GM21619 (cell line): ENCODE data around the gene RPTOR.

Experiments
- ATAC-seq: cut with Tn5 transposase; IDR thresholded peaks from one replicate; pipeline ENCODE4 v1.9.1; 2021; ENCODE audit not compliant: unreplicated experiment

The RPTOR gene

DNA sequence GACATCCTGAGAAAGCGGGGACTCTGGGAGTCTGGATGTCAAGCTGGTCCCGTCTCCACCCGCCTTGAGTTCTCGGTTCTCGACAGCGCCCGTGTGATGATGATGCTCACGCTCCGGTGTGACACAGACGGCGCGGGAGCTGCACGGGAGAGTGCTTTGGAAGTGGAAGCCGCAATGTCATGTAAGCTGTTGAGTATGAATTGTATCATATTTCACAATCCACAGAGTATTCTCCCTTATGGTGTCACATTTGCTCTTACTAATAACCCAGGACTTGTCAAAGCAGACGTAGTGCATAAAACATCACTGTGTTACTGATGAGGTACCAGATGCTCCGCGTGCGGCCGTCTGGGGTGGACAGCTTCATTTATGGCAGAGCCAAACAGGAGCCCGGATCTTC lies 229.5 kb downstream of the RPTOR start:
- no peak for ATAC-seq

DNA sequence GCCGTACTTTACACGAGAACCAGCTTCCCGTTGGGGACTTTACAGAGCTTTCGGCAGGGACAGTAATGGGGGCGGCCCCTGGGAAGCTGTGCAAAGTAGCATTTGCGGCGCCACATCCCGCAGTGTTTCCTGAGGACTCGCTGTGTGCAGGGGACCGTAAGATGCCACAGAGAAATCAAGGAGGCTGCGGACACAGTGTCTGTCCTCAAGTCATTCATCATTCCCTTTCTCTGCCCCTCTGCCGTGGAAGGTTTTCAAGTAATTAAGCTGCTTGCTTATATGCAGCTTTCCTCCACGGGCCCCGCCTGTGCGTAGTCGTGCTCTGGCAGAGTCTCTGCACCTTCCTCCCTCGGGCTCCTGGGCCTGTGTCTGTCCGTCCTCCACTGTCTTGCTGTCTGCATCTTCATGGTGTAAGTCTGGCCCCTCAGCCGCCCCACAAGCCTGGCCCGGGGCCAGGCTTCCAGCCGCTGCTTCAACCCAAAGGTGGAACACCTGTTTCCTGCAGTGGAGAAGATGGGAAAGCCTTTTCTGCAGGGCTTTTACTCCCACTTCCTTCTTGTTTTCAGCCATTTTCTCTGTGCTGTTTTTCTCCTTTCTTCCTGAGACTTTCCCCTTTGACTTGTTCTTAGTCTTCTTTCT lies 230.1 kb downstream of the RPTOR start:
- no peak for ATAC-seq

DNA sequence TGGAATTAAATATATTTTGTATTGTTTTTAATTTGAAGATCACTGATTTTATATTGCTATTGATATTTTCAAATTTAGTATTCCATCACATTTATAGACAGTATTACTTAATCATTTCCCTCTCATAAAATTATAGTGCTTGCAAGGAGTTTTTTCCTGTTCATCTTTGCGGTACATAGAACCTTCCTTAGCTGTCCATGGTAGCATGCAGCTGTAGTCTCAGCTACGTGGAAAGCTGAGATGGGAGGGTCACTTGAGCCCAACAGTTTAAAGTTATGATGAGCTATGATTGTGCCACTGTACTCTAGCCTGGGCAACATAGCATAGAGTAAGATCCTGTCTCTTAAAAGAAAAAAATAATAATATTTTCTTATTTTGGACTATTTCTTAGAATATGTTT lies 231.2 kb downstream of the RPTOR start:
- ATAC-seq, result no peak

DNA sequence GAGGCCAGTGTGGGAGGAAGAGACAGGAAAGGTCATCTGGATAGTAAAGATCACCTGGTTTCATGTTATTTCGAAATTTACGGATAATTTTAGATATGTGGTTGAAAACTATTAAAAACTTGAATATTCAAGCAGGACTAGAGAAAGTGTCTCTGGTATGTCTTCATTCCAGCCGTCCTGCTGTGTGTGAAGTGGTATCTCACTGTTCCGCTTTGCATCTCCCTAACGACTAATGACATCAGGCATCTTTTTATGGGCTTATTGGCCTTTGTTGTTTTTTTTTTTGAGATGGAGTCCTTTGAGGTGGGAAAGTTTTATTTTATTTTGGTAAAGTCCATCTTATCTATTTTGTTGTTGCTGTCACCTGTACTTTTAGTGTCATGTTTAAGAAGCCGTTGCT lies 232.6 kb downstream of the RPTOR start:
- no peak for ATAC-seq

DNA sequence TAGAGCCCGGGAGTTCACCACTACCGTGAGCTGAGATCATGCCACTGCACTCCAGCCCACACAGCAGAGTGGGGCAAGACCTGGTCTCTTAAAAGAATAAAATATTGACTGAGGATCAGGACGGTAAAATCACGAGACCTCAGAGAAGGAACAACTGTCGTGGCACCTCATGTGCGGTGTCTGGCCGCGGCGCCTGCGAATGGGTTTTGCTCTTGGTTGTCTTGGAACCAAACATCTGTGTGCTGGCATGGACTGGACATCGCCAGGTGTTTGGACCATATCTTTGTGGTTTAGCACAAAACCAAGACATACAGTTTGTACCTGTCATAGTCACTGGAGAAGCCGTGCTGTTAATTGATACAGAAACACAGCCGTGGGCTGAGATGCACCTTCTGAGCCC lies 234.1 kb downstream of the RPTOR start:
- ATAC-seq, result no peak

DNA sequence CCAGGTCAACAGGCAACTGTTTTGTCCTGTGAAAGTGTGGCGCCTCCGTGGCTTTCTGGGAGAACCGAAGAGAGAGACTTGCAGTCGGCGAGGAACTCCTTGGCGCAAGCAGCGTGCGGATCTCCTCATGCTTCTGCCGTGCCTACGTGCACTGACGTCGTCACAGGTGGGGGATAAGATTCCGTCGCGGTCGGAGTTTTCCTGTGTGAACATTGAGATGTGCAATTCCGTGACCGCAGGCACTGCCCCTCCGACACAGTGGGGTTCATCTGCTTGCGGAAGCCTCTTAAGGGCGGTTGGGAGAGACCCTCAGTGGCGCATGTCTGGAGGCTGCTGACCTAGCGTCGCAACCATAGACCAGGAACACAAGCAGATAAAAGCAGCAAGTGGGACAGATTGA lies 234.7 kb downstream of the RPTOR start:
- no peak for ATAC-seq

DNA sequence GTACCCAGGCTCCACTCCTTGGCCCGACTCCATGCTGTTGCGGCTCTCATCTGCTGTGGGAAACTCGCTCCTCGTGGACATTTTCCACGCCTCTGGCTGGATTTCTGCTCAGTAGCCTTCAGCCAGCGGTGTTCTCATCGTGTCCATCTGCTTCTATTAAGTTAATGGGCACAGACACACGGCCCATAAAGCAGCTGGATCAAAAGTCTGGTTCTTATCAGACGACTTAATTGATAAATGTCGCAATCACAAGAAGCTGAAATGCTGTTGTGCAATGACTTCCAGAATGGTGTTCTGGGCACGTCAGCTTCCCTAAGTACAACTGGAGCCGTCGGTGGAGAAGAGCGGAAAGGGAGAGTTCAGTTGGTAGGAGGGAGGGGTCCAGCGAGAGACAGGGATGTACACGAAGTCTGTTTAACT lies 235.3 kb downstream of the RPTOR start:
- no peak for ATAC-seq

DNA sequence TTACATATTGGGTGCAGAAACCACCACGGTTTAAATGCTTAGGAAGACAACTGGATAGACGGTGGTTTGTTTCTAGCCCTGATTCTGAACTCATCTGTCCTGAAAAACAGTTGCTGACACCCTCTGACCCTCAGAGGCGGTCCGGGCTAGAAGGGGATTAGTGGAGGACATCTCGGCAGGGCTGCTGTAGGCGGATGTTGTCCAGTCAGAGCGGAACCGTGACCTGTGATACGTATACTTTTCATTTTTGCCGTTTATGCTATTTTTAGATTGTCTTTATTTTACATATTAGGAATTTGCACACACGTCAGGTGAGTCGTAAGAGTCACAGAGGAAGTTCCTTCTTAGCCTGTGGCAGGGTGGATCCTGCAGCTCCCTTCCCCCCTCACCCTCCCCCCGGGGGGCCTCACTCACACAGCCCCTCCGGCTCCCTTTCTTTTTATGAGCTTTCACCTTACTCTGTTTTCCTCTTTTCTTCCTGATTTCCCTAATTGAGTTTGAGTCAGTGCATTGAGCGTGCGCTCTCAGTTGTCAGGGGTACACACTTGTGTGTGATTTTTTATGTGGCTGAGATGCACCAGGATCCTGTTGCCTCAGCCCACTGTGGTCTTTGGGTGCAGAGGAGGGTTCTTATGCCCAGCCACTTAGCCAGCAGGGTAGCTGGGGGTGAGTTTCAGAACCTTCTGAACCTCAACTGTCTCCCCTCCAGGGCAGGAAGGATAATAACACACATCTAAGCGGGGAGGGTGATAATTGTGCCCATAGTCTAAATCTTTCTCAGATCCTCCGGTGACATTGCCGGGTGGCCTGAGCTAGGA lies 236.0 kb downstream of the RPTOR start:
- ATAC-seq, result peak; percentile 60

DNA sequence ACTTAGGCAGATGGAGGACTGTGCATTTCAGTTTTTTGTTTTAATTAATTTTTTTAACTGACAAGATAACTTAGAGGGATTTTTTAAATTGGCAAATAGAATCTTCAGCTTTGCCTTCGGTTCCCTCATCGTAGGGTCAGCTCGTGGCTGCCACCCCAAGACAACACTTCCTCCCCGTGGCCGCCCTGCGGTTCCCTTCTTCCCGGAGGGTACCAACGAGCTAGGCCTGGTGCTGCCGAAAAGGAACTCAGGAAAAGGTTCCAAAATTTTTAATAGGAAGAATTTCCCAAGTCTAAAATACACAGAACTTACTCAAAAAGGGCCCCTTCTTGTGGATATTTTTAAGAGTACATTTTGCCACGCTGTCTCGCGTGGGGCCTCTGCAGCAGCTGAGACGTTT lies 236.6 kb downstream of the RPTOR start:
- no peak for ATAC-seq

DNA sequence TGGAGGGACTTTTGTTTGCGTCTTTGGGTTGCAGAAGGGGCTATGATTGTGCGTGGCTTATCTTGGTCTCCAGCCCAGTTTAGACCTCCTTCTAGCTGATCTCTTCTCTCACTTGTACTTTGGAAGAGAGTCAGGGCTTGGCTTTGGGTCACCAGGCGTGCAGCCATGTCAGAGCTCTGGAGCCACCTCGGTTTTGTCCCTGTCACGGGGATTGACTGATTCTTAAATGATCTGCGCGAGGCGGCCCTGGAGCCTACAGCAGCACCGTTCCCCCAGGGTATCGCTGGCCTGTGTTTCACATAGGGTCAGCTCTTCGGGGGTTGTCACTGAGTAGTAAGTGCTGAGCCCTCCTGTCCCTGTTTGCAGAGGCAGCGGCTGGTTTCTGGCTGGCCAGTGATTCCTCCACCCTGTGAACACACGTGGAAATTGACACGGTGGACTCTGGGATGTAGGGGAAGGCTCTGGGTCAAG lies 237.2 kb downstream of the RPTOR start:
- no peak for ATAC-seq

DNA sequence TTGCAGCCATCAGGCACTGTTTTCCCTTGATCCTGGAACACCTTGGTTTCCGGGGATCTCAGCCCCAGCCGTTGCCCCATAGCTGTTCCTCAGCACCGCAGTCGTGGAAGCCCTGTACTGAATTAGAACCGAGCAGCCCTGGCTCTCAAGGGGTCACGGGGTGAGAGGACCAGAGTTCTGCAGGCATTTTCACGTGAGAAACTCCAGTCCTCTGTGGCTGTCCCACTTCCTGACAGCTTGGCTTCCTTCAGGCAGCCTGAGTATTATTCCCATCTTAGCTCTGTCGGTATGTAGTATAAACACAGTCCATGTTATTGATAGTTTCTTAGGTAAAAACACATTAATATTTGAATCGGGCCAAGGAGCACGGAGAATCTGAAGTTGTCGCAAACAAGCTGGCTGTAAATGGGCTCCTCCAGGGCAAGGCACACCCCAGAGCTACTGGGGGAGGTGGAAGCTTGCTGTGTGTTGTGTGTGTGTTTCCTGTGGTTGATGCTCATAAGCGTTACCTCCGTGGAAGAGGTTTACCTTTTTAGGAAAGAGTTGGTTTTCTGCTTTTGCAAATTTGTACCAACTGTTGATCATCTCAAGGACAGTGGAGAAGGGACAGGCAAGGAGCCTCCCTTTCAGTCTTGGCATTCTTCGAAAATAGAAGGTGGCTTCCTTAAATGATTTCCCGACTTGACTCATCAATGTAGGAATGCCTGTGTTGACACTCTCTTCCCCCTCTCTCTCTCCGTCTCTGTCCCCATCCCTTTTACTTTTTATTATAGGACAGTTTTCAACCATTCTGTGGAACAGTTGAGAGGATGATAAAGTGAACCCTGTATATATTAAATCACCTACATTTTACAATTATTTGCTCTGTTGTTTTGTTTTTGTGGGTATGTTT lies 238.1 kb downstream of the RPTOR start:
- no peak for ATAC-seq

DNA sequence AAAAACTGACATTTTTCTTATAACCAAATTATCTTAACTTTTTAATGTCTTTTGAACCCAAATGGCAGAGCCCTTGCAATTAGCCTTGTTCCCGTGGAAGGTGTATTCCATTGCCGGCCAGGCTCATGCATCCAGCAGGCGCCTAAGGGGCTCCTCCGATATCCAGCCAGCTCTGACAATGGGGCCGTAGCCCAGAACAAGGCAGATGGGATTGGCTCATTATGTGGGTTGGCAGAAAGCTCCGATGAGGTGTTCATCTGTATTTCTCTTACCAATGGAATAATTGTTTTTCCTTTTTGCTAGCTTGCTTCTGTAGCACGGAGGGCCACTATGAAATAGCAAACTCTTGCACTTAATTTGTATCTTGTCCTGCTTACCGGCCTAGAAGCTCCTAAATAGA lies 238.8 kb downstream of the RPTOR start:
- ATAC-seq, result no peak

DNA sequence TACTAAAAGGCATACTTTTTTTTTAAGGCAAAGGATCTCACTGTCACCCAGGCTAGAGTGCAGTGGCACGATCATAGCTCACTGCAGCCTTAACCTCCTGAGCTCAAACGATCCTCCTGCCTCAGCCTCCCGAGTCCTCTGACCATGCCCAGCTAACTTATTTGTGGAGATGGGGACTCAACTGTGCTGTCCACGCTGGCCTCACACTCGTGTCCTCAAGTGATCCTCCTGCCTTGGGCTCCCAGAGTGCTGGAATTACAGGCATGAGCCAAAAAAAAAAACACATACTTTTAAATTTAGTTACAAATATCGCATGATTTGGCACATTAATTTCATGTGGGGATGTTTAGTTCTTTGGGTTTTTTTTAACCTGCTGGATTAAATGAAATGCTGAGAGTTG lies 239.3 kb downstream of the RPTOR start:
- ATAC-seq, result no peak

DNA sequence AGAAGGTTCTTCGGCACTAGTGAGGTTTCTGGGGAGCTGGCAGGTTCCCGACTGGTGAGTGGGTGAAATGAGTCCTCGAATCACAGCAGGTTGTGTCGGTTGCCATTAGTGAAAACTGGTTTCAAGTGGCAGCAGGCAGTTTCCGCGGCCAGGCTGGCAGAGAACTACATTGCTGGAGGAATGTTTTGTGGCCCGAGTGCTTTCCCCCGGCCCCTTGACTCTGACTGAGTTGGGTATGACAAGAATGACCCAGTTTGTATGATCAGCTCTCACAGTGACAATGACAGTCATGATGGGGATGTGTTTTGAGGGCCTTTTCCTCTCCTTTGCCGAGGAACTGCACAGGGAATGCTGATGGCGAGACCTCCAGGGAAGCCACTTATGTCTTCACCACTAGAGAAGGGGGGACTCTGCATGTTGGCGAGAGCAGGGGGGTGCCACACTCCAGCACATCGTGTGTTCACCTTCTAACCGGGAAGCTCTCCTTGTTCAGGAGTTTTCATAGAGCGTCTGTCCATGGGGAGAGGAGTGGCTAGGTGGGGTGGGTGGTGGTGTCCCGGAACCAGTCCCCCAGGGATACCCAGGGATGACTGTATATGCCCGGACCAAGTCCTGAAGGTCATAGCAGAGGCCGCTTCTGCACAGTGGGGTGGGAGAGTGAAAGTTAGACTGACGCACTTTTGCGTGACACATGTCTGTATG lies 241.0 kb downstream of the RPTOR start:
- ATAC-seq, result no peak

DNA sequence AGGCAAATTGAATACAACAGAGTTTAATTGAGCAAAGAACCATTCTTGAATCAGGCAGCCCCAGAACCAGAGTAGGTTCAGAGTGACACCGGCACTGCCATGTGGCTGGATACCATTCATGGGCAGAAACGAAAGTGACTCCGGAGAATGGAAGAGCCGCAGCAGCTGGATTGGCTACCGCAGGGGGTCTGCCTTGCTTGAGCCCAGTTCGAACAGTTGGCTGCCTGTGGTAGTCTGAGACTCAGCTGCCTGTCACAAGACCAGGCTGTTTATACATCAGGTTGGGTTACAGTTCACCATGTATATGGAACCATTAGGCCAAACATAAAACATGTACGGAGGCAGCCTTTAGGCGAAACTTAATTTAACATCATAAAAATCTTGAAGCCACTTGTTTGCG lies 241.8 kb downstream of the RPTOR start:
- ATAC-seq, result no peak

DNA sequence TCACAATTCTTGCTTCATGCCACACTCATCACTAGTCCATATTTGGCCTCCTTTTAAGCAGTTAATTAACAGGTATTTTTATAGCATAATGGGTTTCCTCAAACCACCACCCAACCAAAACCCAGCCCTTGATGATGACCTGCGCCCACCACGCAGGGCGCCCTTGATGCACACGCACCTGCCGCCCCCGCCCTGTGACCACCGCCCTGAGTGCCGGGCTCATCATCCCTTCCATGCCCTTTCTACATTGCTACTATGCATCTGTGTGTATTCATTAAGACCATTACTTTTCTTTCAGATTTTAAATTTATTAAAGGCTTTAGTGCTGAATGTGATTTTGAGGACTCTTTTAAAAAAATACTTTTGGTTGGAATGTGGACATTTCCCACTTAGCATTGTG lies 242.2 kb downstream of the RPTOR start:
- no peak for ATAC-seq

DNA sequence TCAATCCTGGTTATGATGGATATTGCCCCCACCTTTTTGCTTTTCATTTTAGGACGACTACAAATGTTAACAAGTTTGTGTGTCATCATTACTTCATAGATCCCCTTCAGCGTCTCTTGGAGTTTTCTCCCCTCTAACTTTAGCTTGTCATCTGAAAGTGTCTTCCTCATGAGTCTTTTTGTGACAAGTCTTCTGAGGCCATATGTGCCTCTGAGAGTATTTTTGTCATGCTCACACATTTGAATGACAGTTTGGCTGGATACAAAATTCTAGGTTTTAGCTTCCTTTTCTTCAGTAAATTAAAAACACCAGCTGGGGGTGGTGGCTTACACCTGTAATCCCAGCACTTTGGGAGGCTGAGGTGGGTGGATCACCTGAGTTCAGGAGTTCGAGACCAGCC lies 243.2 kb downstream of the RPTOR start:
- ATAC-seq, result no peak

DNA sequence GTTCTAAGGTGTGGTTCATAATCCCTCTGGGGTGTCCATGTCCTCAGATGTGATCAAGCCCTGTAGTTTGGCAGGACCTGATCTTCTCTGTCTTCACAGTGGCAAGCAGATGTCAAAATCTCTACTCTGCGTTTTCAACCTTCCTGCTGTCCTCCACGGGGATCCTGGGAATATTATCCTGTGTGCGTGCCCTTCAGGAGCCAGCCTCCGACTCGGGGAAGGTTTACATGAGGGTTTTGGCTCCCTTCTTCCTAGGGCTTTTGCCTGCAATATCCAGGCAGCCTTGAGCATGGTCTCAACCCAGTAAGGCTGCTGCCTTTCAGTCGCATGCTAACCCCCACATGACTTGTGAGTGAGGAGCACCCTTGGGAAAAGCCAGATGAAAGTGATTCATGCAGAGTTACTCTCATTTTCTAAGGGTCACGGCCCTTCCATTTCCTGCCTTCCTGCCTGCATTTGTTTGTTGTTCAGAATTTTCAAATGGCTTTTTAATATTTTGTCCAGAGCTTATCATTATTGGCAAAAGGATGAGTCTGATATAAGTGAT lies 244.8 kb downstream of the RPTOR start:
- ATAC-seq, result peak; percentile 27

DNA sequence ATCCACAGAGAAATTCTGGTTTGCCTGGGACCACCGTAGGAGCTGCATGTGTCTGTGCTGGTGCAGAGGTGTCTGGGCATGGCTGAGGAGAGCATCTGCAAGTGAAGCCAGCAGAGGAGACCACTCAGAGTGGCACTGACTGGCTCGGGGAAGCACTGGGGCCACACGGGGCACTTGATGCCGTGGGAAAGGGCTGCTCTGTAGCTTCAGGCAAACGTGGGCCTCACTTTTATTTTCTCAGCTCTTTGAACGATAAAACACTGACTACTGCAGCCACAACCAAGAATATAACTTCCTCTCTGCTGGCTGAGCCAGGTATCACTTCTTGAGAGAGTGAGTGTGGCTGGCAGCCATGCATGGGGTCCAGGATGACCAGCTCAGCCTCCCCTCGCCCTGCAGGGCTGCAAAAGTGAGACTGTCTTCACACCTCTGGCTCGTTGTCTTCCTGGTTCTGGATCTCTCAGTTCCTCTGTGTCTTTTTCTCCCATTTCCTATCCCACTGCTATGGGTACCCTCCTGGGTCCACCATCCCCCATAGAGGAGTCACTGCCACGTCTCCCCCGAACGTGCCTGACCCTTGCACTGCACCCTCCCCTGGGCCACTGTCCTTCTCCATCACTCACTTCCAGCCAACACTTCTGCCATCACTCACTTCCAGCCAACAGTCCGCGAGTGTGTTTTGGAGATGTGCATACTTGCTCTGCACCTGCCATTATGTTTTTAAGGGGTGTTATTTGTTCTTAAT lies 245.6 kb downstream of the RPTOR start:
- ATAC-seq, result peak; percentile 79
